Naive thymus-derived CD8-positive, alpha-beta T cell (primary cell): ENCODE results near the gene DDX28. TPM values are rescaled to one million over a fixed set of nuclear protein-coding genes. Genes with fewer than 3 reads are reported as not detected.

Experiments
- ATAC-seq, 2 donors: fragments of 150-1000 bp; cut with Tn5 transposase in 1 of 2; sonication (Bioruptor Pico), chemical (Tn5 transposase) in 1 of 2; 1 replicate in 1 of 2; 2 replicates in 1 of 2; pipeline ENCODE4 v1.10.0; 2021; ENCODE audit warnings: mild to moderate bottlenecking in 2 of 2, moderate library complexity in 2 of 2
- POLR2A ChIA-PET: fragments of 350-600 bp; sonication (Branson Sonifier 250); formaldehyde crosslinking; loops from one replicate; lab custom pipeline; 2021; ENCODE audit warnings: antibody characterized with exemption; lab: Charles Lee
- DNase-seq, 10 donors: peaks; one replicate each; pipeline versions ENCODE4 v3.0.0 to v3.0.0-alpha.2; 2020 to 2022
- H3K27ac Mint-ChIP-seq, 10 donors: one replicate each; pipeline ENCODE4 v1.8.0; 2020 to 2022; ENCODE audit warnings: mild to moderate bottlenecking in 10 of 10, mixed read lengths in 10 of 10, moderate library complexity in 4 of 10, inconsistent platforms in 1 of 10
- H3K27me3 Mint-ChIP-seq, 5 donors: one replicate each; pipeline ENCODE4 v1.8.0; 2021 to 2022; ENCODE audit warnings: mixed read lengths in 5 of 5
- H3K36me3 Mint-ChIP-seq, 3 donors: one replicate each; pipeline ENCODE4 v1.8.0; 2020 to 2022; ENCODE audit warnings: mixed read lengths in 3 of 3, mild to moderate bottlenecking in 2 of 3, inconsistent platforms in 1 of 3
- H3K4me1 Mint-ChIP-seq, 4 donors: one replicate each; pipeline ENCODE4 v1.8.0; 2021 to 2022; ENCODE audit warnings: mixed read lengths in 4 of 4
- H3K4me3 Mint-ChIP-seq, 10 donors: one replicate each; pipeline ENCODE4 v1.8.0; 2020 to 2022; ENCODE audit warnings: mild to moderate bottlenecking in 10 of 10, mixed read lengths in 10 of 10, moderate library complexity in 6 of 10, inconsistent platforms in 1 of 10
- H3K9me3 Mint-ChIP-seq, 9 donors: one replicate each; pipeline ENCODE4 v1.8.0; 2020 to 2022; ENCODE audit warnings: mixed read lengths in 9 of 9, mild to moderate bottlenecking in 3 of 9, inconsistent platforms in 1 of 9, moderate library complexity in 1 of 9
- polyA plus RNA-seq, 3 donors: library from polyadenylated mRNA; unstranded; fragments of 300-500 nt; fragmentation: Illumina TruSeq; gene quantifications; one replicate each; pipeline ENCODE4 v1.2.3, GENCODE V29; 2021
- total RNA-seq, 8 experiments: library from RNA in 2 of 8; stranded (reverse) in 2 of 8; gene quantifications; one replicate each; pipeline ENCODE4 v1.2.3 and lab custom pipeline; 2021 to 2026

Gene DDX28
- 10 to 100 TPM; 25.0 to 26.2 TPM for total RNA-seq
- polyA plus RNA-seq: 10 to 100 TPM; 49.7 to 60.6 (median 53.9) TPM
- 16.2 to 55.5 (median 33.6) reads per million in 6 experiments for total RNA-seq (lab: John Stamatoyannopoulos, UW)

- peak; percentile 91 to 92 for ATAC-seq
- H3K4me1 Mint-ChIP-seq: peaks cover 14 to 46% (median 27%) of the 10 kb centered on the region in 4 donors
Measured at GRCh38 chr16:68022728-68023537, at the start of gene DDX28, which contains the start of gene DUS2. TSS of gene DDX28 (minus strand) at chr16:68023232. CDS start at chr16:68023202, 30 bp downstream. TSS of gene DUS2 (plus strand) at chr16:68023284. CDS start at chr16:68038024, 14,740 bp downstream.

GRCh38 chr16:68072038-68072695, 49.1 kb upstream of the DDX28 start:
- no peak for ATAC-seq
- POLR2A ChIA-PET: interaction anchor here (0.6 to 16.5 kb wide), 7 partner anchors 10 to 224 kb away, joined by 3 to 406 read pairs (median 3); partner anchors contain the start of gene NFATC3
- no peaks in the 10 kb centered on the region for H3K9me3 Mint-ChIP-seq
- DNase-seq: no peak
- H3K4me1 Mint-ChIP-seq: peaks cover 44 to 89% (median 88%) of the 10 kb centered on the region in 4 donors
- H3K27me3 Mint-ChIP-seq: no peaks in the 10 kb centered on the region
- peak overlapping the region in 5 of 10 donors; percentile 19 to 78 (median 20) for H3K4me3 Mint-ChIP-seq
- peaks cover 0 to 20% (median 6%) of the 10 kb centered on the region in 3 donors for H3K36me3 Mint-ChIP-seq
- H3K27ac Mint-ChIP-seq: peak overlapping the region in 4 of 10 donors; percentile 25 to 86 (median 66)

More at GRCh38 chr16:68022728-68023537, at the start of gene DDX28, which contains the start of gene DUS2:
- H3K36me3 Mint-ChIP-seq: peaks cover 0 to 28% (median 8%) of the 10 kb centered on the region in 3 donors
- H3K27me3 Mint-ChIP-seq: peaks cover 0 to 2% (median 0%) of the 10 kb centered on the region in 5 donors
- peak within 1 kb of the TSS; percentile 94 to 99 (median 98) for H3K27ac Mint-ChIP-seq
- peaks cover 0 to 2% (median 0%) of the 10 kb centered on the region in 9 donors for H3K9me3 Mint-ChIP-seq
- POLR2A ChIA-PET: interaction anchor here (0.6 to 15.1 kb wide), 17 partner anchors 9 to 506 kb away, joined by 3 to 447 read pairs (median 5); partner anchors contain the start of genes DPEP2, NFATC3 and SLC12A4
- H3K4me3 Mint-ChIP-seq: peak within 1 kb of the TSS; percentile 89 to 100 (median 98)
- peak; percentile 85 to 97 (median 94) for DNase-seq

- Mint-ChIP-seq H3K36me3 (peaks cover 0 to 18% (median 4%) of the 10 kb centered on the region in 3 donors), H3K4me1 (peaks cover 44 to 90% (median 88%) of the 10 kb centered on the region in 4 donors), H3K9me3 (no peaks in the 10 kb centered on the region), H3K27ac (peak overlapping the region; percentile 25 to 95 (median 83)), H3K4me3 (peak overlapping the region in 9 of 10 donors; percentile 40 to 78 (median 72)), H3K27me3 (no peaks in the 10 kb centered on the region)
- DNase-seq (no peak), ATAC-seq (no peak)
- POLR2A ChIA-PET: interaction anchor here (0.6 to 16.5 kb wide), 4 partner anchors 9 to 165 kb away, joined by 3 to 406 read pairs (median 12); partner anchors contain the start of gene NFATC3
Measured at GRCh38 chr16:68071518-68071901, 48.5 kb upstream of the DDX28 start.

- Mint-ChIP-seq H3K36me3 (peaks cover 0 to 18% (median 0%) of the 10 kb centered on the region in 3 donors), H3K27me3 (no peaks in the 10 kb centered on the region), H3K4me1 (peaks cover 43 to 90% (median 87%) of the 10 kb centered on the region in 4 donors), H3K9me3 (no peaks in the 10 kb centered on the region), H3K27ac (peak overlapping the region; percentile 70 to 95 (median 86)), H3K4me3 (peak overlapping the region; percentile 33 to 78 (median 66))
- POLR2A ChIA-PET: interaction anchor here (0.6 to 16.5 kb wide), 8 partner anchors 9 to 227 kb away, joined by 3 to 406 read pairs (median 4); partner anchors contain the start of genes NFATC3 and PSMB10
- peak in 4 of 10 donors; percentile 22 to 71 (median 44) for DNase-seq
- ATAC-seq: peak; percentile 20 to 26
Measured at GRCh38 chr16:68070806-68071517, 47.9 kb upstream of the DDX28 start.

GRCh38 chr16:68070249-68070730, 47.3 kb upstream of the DDX28 start:
- Mint-ChIP-seq H3K27me3 (no peaks in the 10 kb centered on the region), H3K36me3 (peaks cover 0 to 18% (median 0%) of the 10 kb centered on the region in 3 donors), H3K27ac (peak overlapping the region; percentile 70 to 95 (median 86)), H3K4me1 (peaks cover 39 to 89% (median 87%) of the 10 kb centered on the region in 4 donors), H3K9me3 (no peaks in the 10 kb centered on the region), H3K4me3 (peak overlapping the region; percentile 33 to 78 (median 64))
- DNase-seq (no peak), ATAC-seq (peak in 1 of 2 donors; percentile 27)
- POLR2A ChIA-PET: interaction anchor here (0.5 to 16.5 kb wide), 7 partner anchors 9 to 295 kb away, joined by 3 to 406 read pairs (median 3); partner anchors contain the start of genes NFATC3 and PSMB10

GRCh38 chr16:68069511-68070248, 46.6 kb upstream of the DDX28 start:
- peak; percentile 55 to 66 for ATAC-seq
- peak overlapping the region; percentile 33 to 78 (median 64) for H3K4me3 Mint-ChIP-seq
- POLR2A ChIA-PET: interaction anchor here (0.5 to 16.5 kb wide), 9 partner anchors 8 to 294 kb away, joined by 3 to 406 read pairs (median 3); partner anchors contain the start of genes NFATC3 and PSMB10
- H3K27ac Mint-ChIP-seq: peak overlapping the region; percentile 70 to 95 (median 86)
- H3K27me3 Mint-ChIP-seq: no peaks in the 10 kb centered on the region
- peaks cover 37 to 89% (median 87%) of the 10 kb centered on the region in 4 donors for H3K4me1 Mint-ChIP-seq
- peak in 5 of 10 donors; percentile 22 to 70 (median 54) for DNase-seq
- H3K9me3 Mint-ChIP-seq: no peaks in the 10 kb centered on the region
- H3K36me3 Mint-ChIP-seq: peaks cover 0 to 16% (median 0%) of the 10 kb centered on the region in 3 donors

GRCh38 chr16:68068926-68069325, 45.9 kb upstream of the DDX28 start:
- Mint-ChIP-seq H3K4me3 (peak overlapping the region in 1 of 10 donors; percentile 26), H3K4me1 (peaks cover 37 to 89% (median 87%) of the 10 kb centered on the region in 4 donors), H3K27me3 (no peaks in the 10 kb centered on the region), H3K36me3 (peaks cover 0 to 11% (median 0%) of the 10 kb centered on the region in 3 donors), H3K9me3 (no peaks in the 10 kb centered on the region), H3K27ac (peak overlapping the region in 7 of 10 donors; percentile 6 to 86 (median 69))
- DNase-seq: no peak
- POLR2A ChIA-PET: interaction anchor here (0.7 to 16.5 kb wide), 5 partner anchors 9 to 176 kb away, joined by 3 to 406 read pairs (median 3); partner anchors contain the start of genes DPEP2, NFATC3 and PLA2G15
- ATAC-seq: no peak

GRCh38 chr16:68066763-68067162, 43.7 kb upstream of the DDX28 start:
- no peak for ATAC-seq
- H3K27me3 Mint-ChIP-seq: no peaks in the 10 kb centered on the region
- H3K9me3 Mint-ChIP-seq: no peaks in the 10 kb centered on the region
- peak overlapping the region in 4 of 10 donors; percentile 65 to 93 (median 84) for H3K27ac Mint-ChIP-seq
- H3K4me3 Mint-ChIP-seq: no peak overlapping the region
- DNase-seq: no peak
- POLR2A ChIA-PET: interaction anchor here (16.5 kb wide), 1 partner anchor 18 kb away, joined by 406 read pairs; the partner anchor contains the start of gene NFATC3
- H3K4me1 Mint-ChIP-seq: peaks cover 40 to 90% (median 86%) of the 10 kb centered on the region in 4 donors
- peaks cover 0 to 8% (median 0%) of the 10 kb centered on the region in 3 donors for H3K36me3 Mint-ChIP-seq

GRCh38 chr16:68065716-68066305, 42.8 kb upstream of the DDX28 start:
- Mint-ChIP-seq H3K4me3 (peak overlapping the region in 1 of 10 donors; percentile 2), H3K27me3 (no peaks in the 10 kb centered on the region), H3K27ac (peak overlapping the region in 8 of 10 donors; percentile 29 to 93 (median 66)), H3K4me1 (peaks cover 39 to 90% (median 86%) of the 10 kb centered on the region in 4 donors), H3K9me3 (no peaks in the 10 kb centered on the region), H3K36me3 (peaks cover 0 to 15% (median 5%) of the 10 kb centered on the region in 3 donors)
- POLR2A ChIA-PET: interaction anchor here (0.6 to 16.5 kb wide), 9 partner anchors 9 to 209 kb away, joined by 3 to 406 read pairs (median 4); partner anchors contain the start of genes DPEP2, NFATC3 and NRN1L
- DNase-seq: no peak
- no peak for ATAC-seq
